Measurements from ENCODE around the gene UBN1.

- TF ChIP-seq SIN3A (IDR thresholded peaks at IDR 0.05; ENCODE audit: borderline replicate concordance, insufficient read depth, low read length) (no peak), TAF1 (IDR thresholded peaks at IDR 0.05; ENCODE audit: borderline replicate concordance, insufficient read depth, low read length) (no peak), POLR2AphosphoS5 (IDR thresholded peaks at IDR 0.05; ENCODE audit: low read depth, low read length) (no peak), REST (IDR thresholded peaks at IDR 0.05; ENCODE audit: insufficient read depth in 1 of 2, low read depth in 2 of 2, low read length in 2 of 2) (no peak)
Measured at GRCh38 chr16:4915226-4915761, 68.0 kb downstream of the UBN1 start.

Measured in PFSK-1 (cell line).